Measurements from ENCODE around the gene CSNK2A1. TPM values are rescaled to one million over a fixed set of nuclear protein-coding genes. Genes with fewer than 3 reads are reported as not detected.

The CSNK2A1 gene
- polyA plus RNA-seq, 3 donors = 31.7 to 55.5 (median 35.2) TPM

DNA sequence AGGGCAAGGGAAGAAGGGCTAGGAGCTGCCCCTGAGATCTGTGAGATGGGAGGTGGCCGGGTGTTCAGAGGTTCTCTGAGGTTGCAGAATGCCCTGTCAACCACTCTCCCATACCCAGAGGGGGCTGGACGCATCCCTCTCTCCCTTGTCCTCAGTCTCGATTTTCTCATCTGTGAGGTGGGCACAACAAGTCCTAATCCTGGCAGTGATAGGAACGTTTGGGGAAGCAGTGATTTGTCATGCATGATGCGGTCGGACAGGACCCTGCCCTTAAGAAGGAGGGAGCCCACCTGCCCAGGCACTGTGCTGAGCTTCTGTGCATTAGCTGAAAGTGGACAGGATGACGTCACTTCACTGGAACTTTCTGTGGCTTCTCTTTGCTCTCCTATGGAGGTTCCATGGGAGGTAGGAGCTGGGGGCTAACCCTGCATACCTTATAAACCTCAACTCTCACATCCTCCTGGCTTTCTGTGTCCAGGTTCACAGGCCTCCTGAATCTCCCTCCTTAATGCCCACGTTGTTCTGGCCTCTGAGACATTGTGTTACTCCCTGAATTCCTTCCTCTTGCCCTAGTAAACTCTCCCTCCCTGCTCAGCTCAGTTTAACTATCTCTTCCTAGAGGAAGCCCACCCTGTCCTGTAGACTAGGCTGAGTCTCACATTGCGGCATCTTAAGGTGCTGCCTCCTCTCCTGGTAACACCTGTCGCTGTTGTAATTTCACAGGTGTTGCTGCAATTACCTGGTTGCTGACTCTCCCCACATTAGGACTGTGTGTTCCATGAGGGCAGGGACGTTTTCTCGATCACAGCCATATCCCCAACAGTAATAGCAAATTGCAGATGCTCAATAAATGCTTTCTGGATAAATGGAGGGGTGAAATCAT, 30.1 kb upstream of the CSNK2A1 start:
- H3K27ac ChIP-seq (ENCODE audit: low read depth in 1 of 2, low read length in 2 of 2) = no peak overlapping the region
- Mint-ChIP-seq H3K4me1 (peaks cover 6% of the 10 kb centered on the region), H3K9me3 (peaks cover 0 to 1% (median 0%) of the 10 kb centered on the region in 7 donors), H3K27ac (peak overlapping the region in 1 of 7 donors; percentile 7), H3K27me3 (ENCODE audit: low read depth in 3 of 3) (peaks cover 28 to 45% (median 32%) of the 10 kb centered on the region in 3 donors), H3K36me3 (no peaks in the 10 kb centered on the region), H3K4me3 (peak overlapping the region in 1 of 2 donors; percentile 31)
- H3K4me3 ChIP-seq (replicated peaks in 1 of 3; ENCODE audit: low read depth in 2 of 3, low read length in 3 of 3) = no peak overlapping the region
- no peaks in the 10 kb centered on the region for H3K36me3 ChIP-seq (replicated peaks in 1 of 2; ENCODE audit: control insufficient read depth in 1 of 2, insufficient read depth in 2 of 2, low read length in 2 of 2)
- WGBS (ENCODE audit: insufficient coverage) = 85% methylated on average over 3 of the region's 12 CpGs
- H3K79me2 ChIP-seq (ENCODE audit: insufficient read depth, low read length) = no peaks in the 10 kb centered on the region
- H3K4me1 ChIP-seq (ENCODE audit: control insufficient read depth in 1 of 2, insufficient read depth in 2 of 2, low read length in 2 of 2) = no peaks in the 10 kb centered on the region
- H4K20me1 ChIP-seq (ENCODE audit: insufficient read depth, low read length) = no peaks in the 10 kb centered on the region
- TF ChIP-seq, protein P1, sequence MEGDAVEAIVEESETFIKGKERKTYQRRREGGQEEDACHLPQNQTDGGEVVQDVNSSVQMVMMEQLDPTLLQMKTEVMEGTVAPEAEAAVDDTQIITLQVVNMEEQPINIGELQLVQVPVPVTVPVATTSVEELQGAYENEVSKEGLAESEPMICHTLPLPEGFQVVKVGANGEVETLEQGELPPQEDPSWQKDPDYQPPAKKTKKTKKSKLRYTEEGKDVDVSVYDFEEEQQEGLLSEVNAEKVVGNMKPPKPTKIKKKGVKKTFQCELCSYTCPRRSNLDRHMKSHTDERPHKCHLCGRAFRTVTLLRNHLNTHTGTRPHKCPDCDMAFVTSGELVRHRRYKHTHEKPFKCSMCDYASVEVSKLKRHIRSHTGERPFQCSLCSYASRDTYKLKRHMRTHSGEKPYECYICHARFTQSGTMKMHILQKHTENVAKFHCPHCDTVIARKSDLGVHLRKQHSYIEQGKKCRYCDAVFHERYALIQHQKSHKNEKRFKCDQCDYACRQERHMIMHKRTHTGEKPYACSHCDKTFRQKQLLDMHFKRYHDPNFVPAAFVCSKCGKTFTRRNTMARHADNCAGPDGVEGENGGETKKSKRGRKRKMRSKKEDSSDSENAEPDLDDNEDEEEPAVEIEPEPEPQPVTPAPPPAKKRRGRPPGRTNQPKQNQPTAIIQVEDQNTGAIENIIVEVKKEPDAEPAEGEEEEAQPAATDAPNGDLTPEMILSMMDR (IDR thresholded peaks at IDR 0.05) = no peak
- no peaks in the 10 kb centered on the region for H3K9me3 ChIP-seq (replicated peaks in 1 of 2; ENCODE audit: control insufficient read depth in 1 of 2, insufficient read depth in 1 of 2, low read length in 2 of 2)
- DNase-seq = no peak
- H3K27me3 ChIP-seq (ENCODE audit: control insufficient read depth in 2 of 2, insufficient read depth in 2 of 2, low read length in 2 of 2) = peaks cover 0 to 31% of the 10 kb centered on the region in 2 donors
- no peak overlapping the region for H2AFZ ChIP-seq (ENCODE audit: insufficient read depth, low read depth, low read length, poor library complexity, severe bottlenecking)
- H3K4me2 ChIP-seq (replicated peaks; ENCODE audit: extremely low read depth, low read length, poor library complexity, severe bottlenecking) = no peak overlapping the region
- intact Hi-C loops (cut with micrococcal nuclease) = no loop called here
- no peak overlapping the region for H3K9ac ChIP-seq (ENCODE audit: insufficient read depth, low read length, poor library complexity, severe bottlenecking)

DNA sequence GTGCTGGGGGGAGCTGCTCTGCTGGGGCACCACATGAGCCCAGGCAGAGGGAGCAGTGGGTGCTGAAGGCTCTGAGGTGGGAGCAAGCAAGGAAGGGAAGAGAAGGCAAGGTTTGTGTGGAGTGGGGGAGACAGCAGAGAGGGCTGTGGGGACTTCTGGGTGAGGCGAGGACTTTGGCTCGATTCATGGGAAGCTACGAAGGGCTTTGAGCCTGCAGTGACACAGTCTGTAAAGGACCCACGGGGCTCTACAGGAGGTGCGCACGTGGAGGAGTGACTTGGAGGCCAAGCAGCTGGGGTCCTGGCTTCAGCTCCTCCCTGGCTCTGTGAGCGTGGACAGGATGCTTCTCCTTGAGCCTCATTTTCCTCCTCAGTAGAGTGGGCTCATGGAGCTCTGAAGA, 29.1 kb upstream of the CSNK2A1 start:
- DNase-seq = no peak
- intact Hi-C loops (cut with micrococcal nuclease) = no loop called here
- H3K4me3 ChIP-seq (replicated peaks in 1 of 3; ENCODE audit: low read depth in 2 of 3, low read length in 3 of 3) = no peak overlapping the region
- peaks cover 0 to 1% (median 0%) of the 10 kb centered on the region in 7 donors for H3K9me3 Mint-ChIP-seq
- H3K9ac ChIP-seq (ENCODE audit: insufficient read depth, low read length, poor library complexity, severe bottlenecking) = no peak overlapping the region
- H3K4me3 Mint-ChIP-seq = no peak overlapping the region
- no peaks in the 10 kb centered on the region for H3K9me3 ChIP-seq (replicated peaks in 1 of 2; ENCODE audit: control insufficient read depth in 1 of 2, insufficient read depth in 1 of 2, low read length in 2 of 2)
- TF ChIP-seq, protein P1 (IDR thresholded peaks at IDR 0.05) = no peak
- H3K27ac ChIP-seq (ENCODE audit: low read depth in 1 of 2, low read length in 2 of 2) = no peak overlapping the region
- H3K36me3 Mint-ChIP-seq = no peaks in the 10 kb centered on the region
- no peak overlapping the region for H3K4me2 ChIP-seq (replicated peaks; ENCODE audit: extremely low read depth, low read length, poor library complexity, severe bottlenecking)
- H3K4me1 ChIP-seq (ENCODE audit: control insufficient read depth in 1 of 2, insufficient read depth in 2 of 2, low read length in 2 of 2) = no peaks in the 10 kb centered on the region
- peaks cover 0 to 38% of the 10 kb centered on the region in 2 donors for H3K27me3 ChIP-seq (ENCODE audit: control insufficient read depth in 2 of 2, insufficient read depth in 2 of 2, low read length in 2 of 2)
- H3K79me2 ChIP-seq (ENCODE audit: insufficient read depth, low read length) = no peaks in the 10 kb centered on the region
- H3K36me3 ChIP-seq (replicated peaks in 1 of 2; ENCODE audit: control insufficient read depth in 1 of 2, insufficient read depth in 2 of 2, low read length in 2 of 2) = no peaks in the 10 kb centered on the region
- H3K27me3 Mint-ChIP-seq (ENCODE audit: low read depth in 3 of 3) = peaks cover 36 to 53% (median 37%) of the 10 kb centered on the region in 3 donors
- peaks cover 6% of the 10 kb centered on the region for H3K4me1 Mint-ChIP-seq
- H4K20me1 ChIP-seq (ENCODE audit: insufficient read depth, low read length) = no peaks in the 10 kb centered on the region
- H2AFZ ChIP-seq (ENCODE audit: insufficient read depth, low read depth, low read length, poor library complexity, severe bottlenecking) = no peak overlapping the region
- peak overlapping the region in 1 of 7 donors; percentile 1 for H3K27ac Mint-ChIP-seq
- 82% methylated on average over 7 of the region's 7 CpGs for WGBS (ENCODE audit: insufficient coverage)
